Non-pigmented ciliary epithelial cell (primary cell): ENCODE measurements around the gene KCNE1.
"Not testable (repeated sequence)": the region's sequence is repeated elsewhere in the genome, so short reads cannot be mapped to it uniquely, and the experiment has no call there.

Experiments used
- DNase-seq: peaks from one replicate; pipeline ENCODE4 v3.0.0-alpha.2; 2010; ENCODE audit warnings: low read depth

Gene KCNE1

GRCh38 chr21:34511787-34512455 lies at the start of gene KCNE1:
TSS of gene KCNE1 (minus strand) at chr21:34512210. CDS start at chr21:34449634, 62,576 bp downstream.
- DNase-seq = no peak

GRCh38 chr21:34561806-34562205 lies 49.8 kb upstream of the KCNE1 start:
- DNase-seq = no peak

- no peak for DNase-seq
These were observed 48.6 kb upstream of the KCNE1 start for GRCh38 chr21:34560609-34561008.

GRCh38 chr21:34560021-34560420 lies 48.0 kb upstream of the KCNE1 start:
- DNase-seq = no peak

- DNase-seq = no peak
These were observed 47.1 kb upstream of the KCNE1 start for GRCh38 chr21:34559089-34559631.

GRCh38 chr21:34558166-34558565 lies 46.2 kb upstream of the KCNE1 start:
- no peak for DNase-seq

- DNase-seq = no peak
These were observed 45.3 kb upstream of the KCNE1 start for GRCh38 chr21:34557261-34557660.

GRCh38 chr21:34554670-34555069 lies 42.7 kb upstream of the KCNE1 start:
- not testable (repeated sequence) for DNase-seq

- DNase-seq = no peak
These were observed 42.2 kb upstream of the KCNE1 start for GRCh38 chr21:34554227-34554626.

GRCh38 chr21:34553151-34553952 lies 41.3 kb upstream of the KCNE1 start:
- no peak for DNase-seq

- DNase-seq = no peak
These were observed 40.5 kb upstream of the KCNE1 start for GRCh38 chr21:34552360-34553098.

GRCh38 chr21:34550182-34550799 lies 38.3 kb upstream of the KCNE1 start:
- DNase-seq = no peak

GRCh38 chr21:34548781-34549376 lies 36.9 kb upstream of the KCNE1 start:
- DNase-seq = no peak

- DNase-seq = no peak
These were observed 34.5 kb upstream of the KCNE1 start for GRCh38 chr21:34546542-34546941.

- no peak for DNase-seq
These were observed 33.3 kb upstream of the KCNE1 start for GRCh38 chr21:34545079-34545884.

- DNase-seq = no peak
These were observed 32.1 kb upstream of the KCNE1 start for GRCh38 chr21:34544032-34544496.

- DNase-seq = no peak
These were observed 31.0 kb upstream of the KCNE1 start for GRCh38 chr21:34543017-34543416.

- DNase-seq = no peak
These were observed 28.2 kb upstream of the KCNE1 start for GRCh38 chr21:34540206-34540605.

- no peak for DNase-seq
These were observed 25.8 kb upstream of the KCNE1 start for GRCh38 chr21:34537838-34538237.

- DNase-seq = no peak
These were observed 24.8 kb upstream of the KCNE1 start for GRCh38 chr21:34536820-34537219.

- no peak for DNase-seq
These were observed 24.3 kb upstream of the KCNE1 start for GRCh38 chr21:34536311-34536710.
